Tibial nerve (tissue), 4 donors: Measurements from ENCODE around the gene OR10H5.

Source experiments
- EP300 ChIP-seq, 2 donors: sonication (generic); formaldehyde crosslinking; IDR thresholded peaks; one replicate each; pipeline ENCODE4 v1.6.1; 2017; ENCODE audit warnings: antibody characterized with exemption in 2 of 2, mild to moderate bottlenecking in 1 of 2
- POLR2A ChIP-seq, 2 donors: fragments of 450-650 bp; IDR thresholded peaks; one replicate each; pipeline ENCODE4 v1.6.1; 2017; ENCODE audit warnings: antibody characterized with exemption in 2 of 2, mild to moderate bottlenecking in 2 of 2, moderate library complexity in 2 of 2
- TF ChIP-seq, protein P1 (sequence below), 5 experiments: fragments of 200-600 bp in 3 of 5; fragments of 450-650 bp in 2 of 5; sonication (generic) in 3 of 5; IDR thresholded peaks; one replicate each; pipeline ENCODE4 v1.5.1; 2016 to 2019; ENCODE audit warnings: antibody characterized with exemption in 5 of 5, mild to moderate bottlenecking in 3 of 5, moderate library complexity in 2 of 5

DNA sequence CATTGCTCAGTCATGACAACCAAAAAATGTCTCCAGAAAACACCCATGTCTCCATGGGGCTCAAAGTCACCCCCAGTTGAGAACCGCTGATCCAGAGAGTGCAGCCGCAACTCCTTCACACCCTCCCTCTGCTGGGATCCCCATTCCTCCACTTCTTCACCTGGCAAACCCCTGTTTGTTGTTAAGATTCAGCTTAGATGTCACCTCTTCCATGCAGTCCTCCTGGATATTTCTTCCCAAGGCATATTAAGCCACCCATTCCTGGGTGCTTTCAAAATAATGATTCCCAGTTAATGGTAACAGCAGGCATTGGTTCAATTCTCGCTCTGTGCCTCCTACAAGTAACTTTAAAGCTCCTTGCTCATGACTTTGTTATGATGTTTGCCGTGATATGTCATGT, 24.0 kb downstream of the OR10H5 start:
- TF ChIP-seq, protein P1, sequence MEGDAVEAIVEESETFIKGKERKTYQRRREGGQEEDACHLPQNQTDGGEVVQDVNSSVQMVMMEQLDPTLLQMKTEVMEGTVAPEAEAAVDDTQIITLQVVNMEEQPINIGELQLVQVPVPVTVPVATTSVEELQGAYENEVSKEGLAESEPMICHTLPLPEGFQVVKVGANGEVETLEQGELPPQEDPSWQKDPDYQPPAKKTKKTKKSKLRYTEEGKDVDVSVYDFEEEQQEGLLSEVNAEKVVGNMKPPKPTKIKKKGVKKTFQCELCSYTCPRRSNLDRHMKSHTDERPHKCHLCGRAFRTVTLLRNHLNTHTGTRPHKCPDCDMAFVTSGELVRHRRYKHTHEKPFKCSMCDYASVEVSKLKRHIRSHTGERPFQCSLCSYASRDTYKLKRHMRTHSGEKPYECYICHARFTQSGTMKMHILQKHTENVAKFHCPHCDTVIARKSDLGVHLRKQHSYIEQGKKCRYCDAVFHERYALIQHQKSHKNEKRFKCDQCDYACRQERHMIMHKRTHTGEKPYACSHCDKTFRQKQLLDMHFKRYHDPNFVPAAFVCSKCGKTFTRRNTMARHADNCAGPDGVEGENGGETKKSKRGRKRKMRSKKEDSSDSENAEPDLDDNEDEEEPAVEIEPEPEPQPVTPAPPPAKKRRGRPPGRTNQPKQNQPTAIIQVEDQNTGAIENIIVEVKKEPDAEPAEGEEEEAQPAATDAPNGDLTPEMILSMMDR (IDR thresholded peaks at IDR 0.05), result no peak
- TF ChIP-seq EP300 (IDR thresholded peaks at IDR 0.05) (no peak), POLR2A (IDR thresholded peaks at IDR 0.05) (no peak)
